Measurements from ENCODE around the gene CEP128. TPM values are rescaled to one million over a fixed set of nuclear protein-coding genes. Genes with fewer than 3 reads are reported as not detected.

Gene CEP128
- total RNA-seq, 1 experiment from 2014 or later: 16.4 TPM

DNA sequence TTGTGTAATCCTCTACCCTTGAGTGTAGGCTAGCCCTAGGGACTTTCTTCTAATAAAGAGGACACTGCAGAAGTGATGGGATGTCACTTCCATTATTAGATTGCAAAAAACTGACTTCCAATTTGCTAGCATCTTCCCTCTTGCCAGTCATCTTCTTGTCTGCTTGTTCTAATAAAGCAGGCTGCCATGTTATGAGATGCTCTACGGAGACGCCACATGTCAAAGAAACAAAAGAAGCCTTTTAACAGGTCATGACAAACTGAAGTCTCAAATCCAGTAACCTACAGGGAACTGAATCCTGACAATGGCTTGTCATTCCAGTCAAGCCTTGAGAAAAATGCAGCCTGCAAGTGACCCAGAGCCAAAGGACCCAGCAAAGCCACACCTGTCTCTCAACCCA lies 76.0 kb downstream of the CEP128 start:
- Histone ChIP-seq H3K9me3 (ENCODE audit: control insufficient read depth in 1 of 2, insufficient read depth in 1 of 2, low read depth in 1 of 2, low read length in 2 of 2) (peaks cover 0 to 8% of the 10 kb centered on the region in 2 experiments; a peak in 1 of 4 replicates), H3K9me2 (ENCODE audit: insufficient read depth) (no peaks in the 10 kb centered on the region), H3K4me2 (ENCODE audit: low read length) (no peak overlapping the region), H3K4me3 (replicated peaks in 1 of 2; ENCODE audit: low read depth in 1 of 2, low read length in 2 of 2) (no peak overlapping the region), H4K20me1 (ENCODE audit: insufficient read depth) (no peaks in the 10 kb centered on the region), H3K36me3 (ENCODE audit: control insufficient read depth in 1 of 2, insufficient read depth in 2 of 2, low read length in 2 of 2) (no peaks in the 10 kb centered on the region), H2AFZ (ENCODE audit: low read depth, low read length, poor library complexity, severe bottlenecking) (no peak overlapping the region), H3K27ac (ENCODE audit: low read depth, low read length) (no peak overlapping the region), H3K79me2 (ENCODE audit: insufficient read depth, low read length) (no peaks in the 10 kb centered on the region), H3K9ac (ENCODE audit: low read length) (no peak overlapping the region), H3K27me3 (ENCODE audit: insufficient read depth, low read length) (no peaks in the 10 kb centered on the region), H3K4me1 (ENCODE audit: control insufficient read depth in 1 of 2, insufficient read depth in 2 of 2, low read length in 2 of 2) (no peaks in the 10 kb centered on the region)
- ChIA-PET CTCF (no interaction called here), POLR2A (no interaction called here), RAD21 (ENCODE audit: low non-redundant PET in 1 of 2, low total read pairs in 2 of 2, uncharacterized antibody in 2 of 2, unreplicated experiment in 2 of 2) (no interaction called here)
- intact Hi-C loops (cut with micrococcal nuclease): no loop called here
- ATAC-seq: no peak
- no TSS peak for BruUV-seq (replicated peaks)
- no peak for DNase-seq (ENCODE audit: low read depth, low spot score)
- TF ChIP-seq, protein P1, sequence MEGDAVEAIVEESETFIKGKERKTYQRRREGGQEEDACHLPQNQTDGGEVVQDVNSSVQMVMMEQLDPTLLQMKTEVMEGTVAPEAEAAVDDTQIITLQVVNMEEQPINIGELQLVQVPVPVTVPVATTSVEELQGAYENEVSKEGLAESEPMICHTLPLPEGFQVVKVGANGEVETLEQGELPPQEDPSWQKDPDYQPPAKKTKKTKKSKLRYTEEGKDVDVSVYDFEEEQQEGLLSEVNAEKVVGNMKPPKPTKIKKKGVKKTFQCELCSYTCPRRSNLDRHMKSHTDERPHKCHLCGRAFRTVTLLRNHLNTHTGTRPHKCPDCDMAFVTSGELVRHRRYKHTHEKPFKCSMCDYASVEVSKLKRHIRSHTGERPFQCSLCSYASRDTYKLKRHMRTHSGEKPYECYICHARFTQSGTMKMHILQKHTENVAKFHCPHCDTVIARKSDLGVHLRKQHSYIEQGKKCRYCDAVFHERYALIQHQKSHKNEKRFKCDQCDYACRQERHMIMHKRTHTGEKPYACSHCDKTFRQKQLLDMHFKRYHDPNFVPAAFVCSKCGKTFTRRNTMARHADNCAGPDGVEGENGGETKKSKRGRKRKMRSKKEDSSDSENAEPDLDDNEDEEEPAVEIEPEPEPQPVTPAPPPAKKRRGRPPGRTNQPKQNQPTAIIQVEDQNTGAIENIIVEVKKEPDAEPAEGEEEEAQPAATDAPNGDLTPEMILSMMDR (IDR thresholded peaks at IDR 0.05 in 2 of 3, conservative IDR thresholded peaks at IDR 0.05 in 1 of 3; ENCODE audit: borderline replicate concordance in 1 of 3, insufficient read depth in 1 of 3, low read depth in 2 of 3, low read length in 2 of 3): no peak
- TF ChIP-seq SRF (IDR thresholded peaks at IDR 0.05; ENCODE audit: low read depth): no peak
- TF ChIP-seq SP1 (IDR thresholded peaks at IDR 0.05; ENCODE audit: low read depth): no peak
- no peak for TF ChIP-seq FOSL1 (IDR thresholded peaks at IDR 0.05; ENCODE audit: low read depth)
- no peak for TF ChIP-seq EZH2phosphoT487 (IDR thresholded peaks at IDR 0.05; ENCODE audit: borderline replicate concordance)
- TF ChIP-seq ELF1 (IDR thresholded peaks at IDR 0.05; ENCODE audit: borderline replicate concordance, low read depth): no peak
- TF ChIP-seq, protein P2, sequence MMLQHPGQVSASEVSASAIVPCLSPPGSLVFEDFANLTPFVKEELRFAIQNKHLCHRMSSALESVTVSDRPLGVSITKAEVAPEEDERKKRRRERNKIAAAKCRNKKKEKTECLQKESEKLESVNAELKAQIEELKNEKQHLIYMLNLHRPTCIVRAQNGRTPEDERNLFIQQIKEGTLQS (IDR thresholded peaks at IDR 0.05): no peak
- TF ChIP-seq JUND (IDR thresholded peaks at IDR 0.05): no peak
- no peak for TF ChIP-seq POLR2A (IDR thresholded peaks at IDR 0.05; ENCODE audit: borderline replicate concordance, extremely low read depth, insufficient read depth, insufficient read length)
- no peak for TF ChIP-seq RAD21 (IDR thresholded peaks at IDR 0.05; ENCODE audit: low read depth)
- TF ChIP-seq ZNF274 (IDR thresholded peaks at IDR 0.05; ENCODE audit: low read depth, low read length): no peak
- TF ChIP-seq, protein P3, sequence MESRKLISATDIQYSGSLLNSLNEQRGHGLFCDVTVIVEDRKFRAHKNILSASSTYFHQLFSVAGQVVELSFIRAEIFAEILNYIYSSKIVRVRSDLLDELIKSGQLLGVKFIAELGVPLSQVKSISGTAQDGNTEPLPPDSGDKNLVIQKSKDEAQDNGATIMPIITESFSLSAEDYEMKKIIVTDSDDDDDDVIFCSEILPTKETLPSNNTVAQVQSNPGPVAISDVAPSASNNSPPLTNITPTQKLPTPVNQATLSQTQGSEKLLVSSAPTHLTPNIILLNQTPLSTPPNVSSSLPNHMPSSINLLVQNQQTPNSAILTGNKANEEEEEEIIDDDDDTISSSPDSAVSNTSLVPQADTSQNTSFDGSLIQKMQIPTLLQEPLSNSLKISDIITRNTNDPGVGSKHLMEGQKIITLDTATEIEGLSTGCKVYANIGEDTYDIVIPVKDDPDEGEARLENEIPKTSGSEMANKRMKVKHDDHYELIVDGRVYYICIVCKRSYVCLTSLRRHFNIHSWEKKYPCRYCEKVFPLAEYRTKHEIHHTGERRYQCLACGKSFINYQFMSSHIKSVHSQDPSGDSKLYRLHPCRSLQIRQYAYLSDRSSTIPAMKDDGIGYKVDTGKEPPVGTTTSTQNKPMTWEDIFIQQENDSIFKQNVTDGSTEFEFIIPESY (IDR thresholded peaks at IDR 0.05; ENCODE audit: extremely low read depth, insufficient replicate concordance, low read length): no peak

All from HCT116 (cell line).